ENCODE data around the gene SLC25A13.

Gene SLC25A13

DNA sequence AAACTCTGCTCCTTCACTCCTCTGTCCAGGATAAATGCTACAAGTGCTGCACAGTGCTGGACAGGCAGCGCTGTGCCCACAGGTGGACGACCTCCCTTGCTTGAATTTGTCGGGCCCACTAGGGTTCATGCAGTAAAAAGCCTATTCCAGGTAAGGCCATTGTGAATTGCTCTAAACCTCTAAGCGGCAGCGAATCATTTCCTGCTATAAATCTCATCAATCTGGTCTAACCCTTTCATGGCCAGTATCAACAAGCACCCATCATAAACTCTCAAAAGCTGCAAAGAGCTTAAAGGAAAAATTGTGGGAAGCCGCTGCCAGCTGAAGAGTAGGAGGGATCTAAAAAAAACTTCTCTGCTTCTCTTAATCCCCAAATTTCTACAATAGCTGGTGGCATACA lies 134.2 kb downstream of the SLC25A13 start:
- H3K4me3 ChIP-seq (ENCODE audit: low read depth, low read length): no peak overlapping the region
- no peak for TF ChIP-seq CTCF (IDR thresholded peaks at IDR 0.05; ENCODE audit: low read depth, low read length)
- in situ Hi-C loops (cut with HindIII; ENCODE audit: low sequenced_read_pairs): no loop called here
- no peak for DNase-seq (ENCODE audit: low read depth, low spot score)

DNA sequence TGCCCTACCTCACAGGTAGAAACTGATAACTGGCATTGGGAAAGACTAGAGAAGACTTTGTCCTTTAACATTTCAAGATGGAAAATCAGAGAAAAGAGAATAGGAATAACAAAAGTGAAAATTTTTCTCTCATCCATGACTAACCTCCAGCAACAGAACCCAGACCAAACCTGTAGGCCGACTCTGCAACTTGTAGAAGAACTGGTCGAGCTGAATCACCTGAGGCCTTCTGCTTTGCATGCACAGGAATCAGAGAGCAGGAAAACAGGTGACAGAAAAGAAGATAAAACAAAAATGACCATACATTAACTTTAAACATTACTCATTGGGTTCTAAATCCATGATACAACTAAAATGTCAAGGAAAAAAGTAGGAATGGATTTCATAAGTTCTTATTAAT lies 137.1 kb downstream of the SLC25A13 start:
- no peak overlapping the region for H3K4me3 ChIP-seq (ENCODE audit: low read depth, low read length)
- in situ Hi-C loops (cut with HindIII; ENCODE audit: low sequenced_read_pairs): no loop called here
- no peak for DNase-seq (ENCODE audit: low read depth, low spot score)
- TF ChIP-seq CTCF (IDR thresholded peaks at IDR 0.05; ENCODE audit: low read depth, low read length): no peak

- in situ Hi-C loops (cut with HindIII; ENCODE audit: low sequenced_read_pairs): no loop called here
- no peak overlapping the region for H3K4me3 ChIP-seq (ENCODE audit: low read depth, low read length)
- TF ChIP-seq CTCF (IDR thresholded peaks at IDR 0.05; ENCODE audit: low read depth, low read length): no peak
- no peak for DNase-seq (ENCODE audit: low read depth, low spot score)
Measured at GRCh38 chr7:96183163-96183670, 138.7 kb downstream of the SLC25A13 start.

DNA sequence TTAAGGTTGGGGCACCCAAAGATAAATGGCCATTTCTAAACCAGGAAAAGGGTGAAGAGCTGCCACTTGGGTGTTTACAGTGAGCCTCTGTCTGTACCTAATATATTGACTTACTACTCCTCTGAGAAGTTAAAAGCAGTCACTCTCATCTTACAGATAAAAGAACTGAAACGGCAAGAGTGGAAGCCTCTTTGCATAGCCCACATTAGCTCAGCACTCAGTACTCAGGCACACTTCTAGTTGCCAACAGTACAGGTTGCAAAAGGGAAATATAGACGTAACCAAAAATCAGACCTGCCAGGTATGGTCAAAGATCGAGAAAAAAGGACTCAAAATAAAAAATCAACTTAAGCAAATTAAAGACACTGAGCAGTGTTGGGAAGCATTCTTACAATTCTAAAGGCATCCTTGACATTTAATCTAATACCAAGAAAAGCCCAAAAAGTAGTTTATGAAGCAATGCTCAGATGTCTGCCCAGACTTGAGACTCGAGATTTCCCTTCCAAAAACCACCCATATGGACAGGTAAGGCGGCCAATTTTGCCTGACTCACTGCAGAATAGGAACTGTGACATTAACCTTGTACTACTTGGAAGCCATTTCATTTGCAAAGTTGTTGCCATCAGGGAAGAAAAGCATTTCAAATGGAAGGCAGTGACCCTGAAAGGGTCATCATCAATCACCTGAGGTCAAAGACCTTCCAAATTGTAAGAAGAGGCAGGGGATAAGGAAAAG lies 139.3 kb downstream of the SLC25A13 start:
- TF ChIP-seq CTCF (IDR thresholded peaks at IDR 0.05; ENCODE audit: low read depth, low read length): no peak
- in situ Hi-C loops (cut with HindIII; ENCODE audit: low sequenced_read_pairs): no loop called here
- DNase-seq (ENCODE audit: low read depth, low spot score): no peak
- H3K4me3 ChIP-seq (ENCODE audit: low read depth, low read length): no peak overlapping the region

DNA sequence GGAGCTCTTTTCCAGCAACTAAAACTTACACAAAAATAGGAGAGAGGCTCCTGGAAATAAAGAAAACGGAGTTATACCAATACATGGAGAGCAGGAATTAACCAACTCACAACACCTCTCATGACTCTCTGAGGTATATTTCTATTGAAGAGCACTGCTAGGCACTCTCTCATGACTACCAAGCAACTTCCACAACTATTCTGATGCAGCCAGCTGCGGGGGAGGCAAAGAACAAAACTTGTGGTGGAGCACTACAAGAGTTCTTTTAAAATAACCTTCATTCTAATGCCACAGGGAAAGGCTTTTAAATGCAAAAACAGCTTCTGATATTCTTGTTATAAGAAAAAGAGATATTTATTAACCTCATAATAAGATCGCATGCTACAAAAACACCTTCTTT lies 140.7 kb downstream of the SLC25A13 start:
- TF ChIP-seq CTCF (IDR thresholded peaks at IDR 0.05; ENCODE audit: low read depth, low read length): no peak
- no peak for DNase-seq (ENCODE audit: low read depth, low spot score)
- H3K4me3 ChIP-seq (ENCODE audit: low read depth, low read length): no peak overlapping the region
- in situ Hi-C loops (cut with HindIII; ENCODE audit: low sequenced_read_pairs): no loop called here

DNA sequence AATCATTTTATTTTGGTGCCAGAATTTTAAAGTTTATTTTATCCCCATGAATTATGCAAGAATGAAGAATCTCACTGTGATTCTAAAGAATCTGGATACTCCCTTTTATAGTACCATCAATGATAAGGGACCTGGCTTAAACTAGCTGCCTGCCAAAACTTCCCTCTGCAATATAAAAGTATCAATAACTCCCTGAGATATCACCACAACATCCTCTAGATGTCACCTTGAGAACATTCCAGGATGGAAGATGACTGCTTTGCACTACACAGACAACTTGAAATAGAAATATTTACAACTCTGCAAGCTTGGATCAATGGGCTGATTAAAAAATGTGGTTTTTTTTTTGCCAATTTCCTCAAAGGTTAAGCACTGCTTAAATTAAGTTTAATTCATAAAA lies 142.1 kb downstream of the SLC25A13 start:
- in situ Hi-C loops (cut with HindIII; ENCODE audit: low sequenced_read_pairs): no loop called here
- peak; percentile 5 for DNase-seq (ENCODE audit: low read depth, low spot score)
- H3K4me3 ChIP-seq (ENCODE audit: low read depth, low read length): no peak overlapping the region
- peak; percentile 11 for TF ChIP-seq CTCF (IDR thresholded peaks at IDR 0.05; ENCODE audit: low read depth, low read length)
